ENCODE data around the gene BICDL2. TPM values are rescaled to one million over a fixed set of nuclear protein-coding genes. Genes with fewer than 3 reads are reported as not detected.

BICDL2 gene
- total RNA-seq, 1 donor from 2014 or later = not detected

DNA sequence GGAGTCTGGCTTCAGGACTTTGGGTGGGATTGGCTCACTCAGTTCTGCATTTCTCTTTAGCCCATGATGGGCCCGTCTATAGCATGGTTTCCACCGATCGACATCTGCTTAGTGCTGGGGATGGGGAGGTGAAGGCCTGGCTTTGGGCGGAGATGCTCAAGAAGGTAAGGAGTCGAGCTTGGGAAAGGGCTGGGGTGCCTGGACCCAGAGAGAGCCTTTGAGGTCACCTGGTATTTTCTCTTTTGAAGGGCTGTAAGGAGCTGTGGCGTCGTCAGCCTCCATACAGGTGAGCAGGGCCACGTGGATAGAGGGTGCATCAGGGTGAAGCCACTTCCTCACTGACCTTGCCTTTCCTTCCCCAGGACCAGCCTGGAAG is 10.8 kb downstream of the BICDL2 start:
- DNase-seq (ENCODE audit: extremely low read depth, low read depth, low spot score) = no peak

DNA sequence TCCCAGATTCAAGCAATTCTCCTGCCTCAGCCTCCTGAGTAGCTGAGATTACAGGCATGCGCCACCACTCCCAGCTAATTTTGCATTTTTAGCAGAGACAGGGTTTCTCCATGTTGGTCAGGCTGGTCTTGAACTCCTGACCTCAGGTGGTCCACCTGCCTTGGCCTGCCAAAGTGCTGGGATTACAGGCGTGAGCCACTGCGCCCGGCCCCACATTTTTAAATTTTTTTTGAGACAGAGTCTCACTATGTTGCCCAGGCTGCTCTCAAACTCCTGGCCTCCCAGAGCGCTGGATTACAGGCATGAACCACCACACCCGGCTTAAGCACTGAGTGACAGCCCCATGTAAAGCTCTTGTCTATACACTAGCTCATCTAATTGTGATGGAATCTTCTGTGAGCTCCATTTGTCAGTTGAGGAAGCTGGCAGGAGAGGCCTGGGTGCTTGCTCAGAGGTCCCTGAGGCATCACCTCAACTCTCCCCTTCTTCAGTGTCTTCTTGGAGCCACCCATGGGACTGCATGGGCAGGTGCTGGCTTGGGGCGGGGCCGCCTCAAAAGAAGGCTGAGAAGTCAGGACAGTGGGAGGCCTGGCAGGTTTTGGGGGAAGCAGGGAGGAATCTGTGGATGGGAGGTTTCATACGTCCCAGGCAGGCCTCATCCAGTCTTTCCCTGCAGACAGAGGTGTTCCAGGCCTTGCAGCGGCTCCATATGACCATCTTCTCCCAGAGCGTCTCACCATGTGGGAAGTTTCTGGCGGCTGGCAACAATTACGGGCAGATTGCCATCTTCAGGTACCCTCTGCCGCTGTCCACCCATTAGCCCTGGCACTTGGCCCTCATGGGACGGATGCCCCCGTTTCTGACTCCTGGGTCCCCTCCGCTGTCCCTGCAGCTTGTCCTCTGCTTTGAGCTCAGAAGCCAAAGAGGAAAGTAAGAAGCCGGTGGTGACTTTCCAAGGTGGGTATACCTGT is 11.4 kb downstream of the BICDL2 start:
- no peak for DNase-seq (ENCODE audit: extremely low read depth, low read depth, low spot score)

- peak; percentile 93 for DNase-seq (ENCODE audit: extremely low read depth, low read depth, low spot score)
These were observed 12.9 kb downstream of the BICDL2 start, which contains the start of the genes HCFC1R1 and THOC6 for GRCh38 chr16:3023669-3024478. Gene HCFC1R1 (minus strand): TSS chr16:3023942. CDS start chr16:3023941, 1 bp downstream. Gene THOC6 (plus strand): TSS chr16:3024035. CDS start chr16:3024327, 292 bp downstream.

- no peak for DNase-seq (ENCODE audit: extremely low read depth, low read depth, low spot score)
These were observed 13.4 kb downstream of the BICDL2 start for GRCh38 chr16:3023415-3023668.

GRCh38 chr16:3022684-3023414 is 13.9 kb downstream of the BICDL2 start:
- DNase-seq (ENCODE audit: extremely low read depth, low read depth, low spot score) = no peak

DNA sequence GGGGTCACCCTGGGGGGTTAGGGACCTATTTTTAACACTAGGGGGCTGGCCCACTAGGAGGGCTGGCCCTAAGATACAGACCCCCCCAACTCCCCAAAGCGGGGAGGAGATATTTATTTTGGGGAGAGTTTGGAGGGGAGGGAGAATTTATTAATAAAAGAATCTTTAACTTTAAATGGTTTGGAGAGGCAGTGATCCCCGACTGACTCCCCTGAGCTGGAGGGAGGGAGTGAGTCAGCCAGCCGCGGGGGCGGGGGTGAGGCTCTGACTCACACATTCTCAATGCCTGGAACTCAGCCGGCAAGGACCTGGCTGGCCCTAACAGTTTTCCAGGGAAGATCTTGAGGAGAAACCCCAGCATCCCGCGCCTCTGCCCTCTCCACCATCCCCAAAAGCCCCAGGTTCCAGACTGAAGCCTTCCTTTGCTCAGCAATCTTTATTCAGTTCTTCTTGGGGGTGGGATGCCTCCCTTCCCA is 14.5 kb downstream of the BICDL2 start:
- DNase-seq (ENCODE audit: extremely low read depth, low read depth, low spot score) = no peak

GRCh38 chr16:3021449-3022207 is 15.1 kb downstream of the BICDL2 start:
- DNase-seq (ENCODE audit: extremely low read depth, low read depth, low spot score) = no peak

GRCh38 chr16:3020604-3021448 is 15.9 kb downstream of the BICDL2 start:
- DNase-seq (ENCODE audit: extremely low read depth, low read depth, low spot score) = no peak

- DNase-seq (ENCODE audit: extremely low read depth, low read depth, low spot score) = no peak
These were observed 16.5 kb downstream of the BICDL2 start, which contains the start of gene TNFRSF12A for GRCh38 chr16:3020247-3020603. Gene TNFRSF12A (plus strand): TSS chr16:3020368. CDS start chr16:3020398, 30 bp downstream.

GRCh38 chr16:3019594-3020246 is 17.0 kb downstream of the BICDL2 start:
- no peak for DNase-seq (ENCODE audit: extremely low read depth, low read depth, low spot score)

GRCh38 chr16:3017794-3018506 is 18.8 kb downstream of the BICDL2 start, which contains the start of gene CLDN6:
Gene CLDN6 (minus strand): TSS chr16:3018183. CDS start chr16:3016021, 2,162 bp downstream.
- DNase-seq (ENCODE audit: extremely low read depth, low read depth, low spot score) = no peak

DNA sequence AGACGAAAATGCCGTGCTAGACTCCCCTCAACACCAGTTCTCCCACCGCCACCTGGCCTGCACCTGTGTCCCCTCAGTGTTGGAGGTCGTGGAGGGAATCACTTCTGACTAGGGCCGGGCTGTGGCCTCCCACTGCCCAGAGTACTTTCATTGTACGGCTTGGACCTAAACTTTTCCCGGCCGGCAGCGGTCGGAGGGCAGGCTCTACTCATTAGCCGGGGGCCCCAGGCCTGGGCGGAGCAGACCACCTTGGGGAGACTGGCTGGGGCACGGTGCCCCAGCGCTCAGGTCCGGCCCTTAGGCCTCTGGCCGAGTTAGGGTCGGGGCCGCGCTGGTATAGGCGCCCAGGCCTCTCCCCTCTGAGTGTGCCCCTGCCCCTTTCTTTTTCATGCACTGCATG is 19.4 kb downstream of the BICDL2 start:
- DNase-seq (ENCODE audit: extremely low read depth, low read depth, low spot score) = no peak

DNA sequence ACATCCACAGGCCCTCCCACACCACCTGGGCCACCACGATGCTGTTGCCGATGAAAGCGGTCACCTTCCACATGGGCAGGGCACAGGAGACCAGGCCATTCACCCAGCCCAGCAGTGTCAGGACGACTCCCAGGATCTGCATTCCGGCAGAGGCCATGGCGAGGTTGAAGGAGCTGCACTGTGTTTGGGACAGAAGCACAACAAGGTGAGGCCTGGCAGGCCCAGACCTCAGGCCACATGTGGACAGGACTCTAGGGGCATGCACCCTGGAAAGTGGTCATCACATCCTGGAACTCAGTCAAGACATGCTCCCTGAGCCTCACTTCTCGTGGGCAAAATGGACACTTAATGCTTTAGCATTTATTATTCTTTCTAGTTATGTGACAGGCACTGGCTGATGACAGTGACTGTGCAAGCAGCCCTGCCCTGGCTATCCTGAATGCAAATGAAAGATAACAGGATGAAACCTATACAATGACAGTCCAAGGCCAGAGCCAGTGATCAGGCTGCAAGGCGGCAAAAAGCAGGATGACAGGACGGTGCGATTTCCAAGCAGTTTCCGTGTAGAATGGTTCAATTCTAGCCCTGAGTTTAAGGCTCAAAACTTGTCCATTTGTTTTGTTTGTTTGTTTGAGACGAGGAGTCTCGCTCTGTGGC is 20.8 kb downstream of the BICDL2 start:
- no peak for DNase-seq (ENCODE audit: extremely low read depth, low read depth, low spot score)

DNA sequence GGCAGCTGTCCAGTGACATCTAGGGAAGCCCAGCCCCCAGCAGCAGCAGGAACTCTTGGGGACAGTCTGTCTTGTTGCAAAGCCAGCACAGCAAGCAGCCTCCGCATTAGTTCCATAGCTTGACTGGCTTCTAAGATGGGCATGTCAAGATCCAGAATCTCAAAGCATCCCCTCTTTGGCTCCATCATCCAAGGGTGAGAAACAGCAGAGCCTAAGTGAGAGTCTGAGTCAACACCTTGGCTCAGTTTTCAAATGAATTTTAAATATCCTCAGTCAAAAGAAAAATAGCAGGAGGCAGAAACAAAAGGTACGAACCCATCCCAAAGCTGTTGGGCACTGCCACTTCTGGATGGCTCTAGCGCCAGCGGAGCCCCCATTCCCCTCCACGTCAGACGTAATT is 21.8 kb downstream of the BICDL2 start:
- no peak for DNase-seq (ENCODE audit: extremely low read depth, low read depth, low spot score)

DNA sequence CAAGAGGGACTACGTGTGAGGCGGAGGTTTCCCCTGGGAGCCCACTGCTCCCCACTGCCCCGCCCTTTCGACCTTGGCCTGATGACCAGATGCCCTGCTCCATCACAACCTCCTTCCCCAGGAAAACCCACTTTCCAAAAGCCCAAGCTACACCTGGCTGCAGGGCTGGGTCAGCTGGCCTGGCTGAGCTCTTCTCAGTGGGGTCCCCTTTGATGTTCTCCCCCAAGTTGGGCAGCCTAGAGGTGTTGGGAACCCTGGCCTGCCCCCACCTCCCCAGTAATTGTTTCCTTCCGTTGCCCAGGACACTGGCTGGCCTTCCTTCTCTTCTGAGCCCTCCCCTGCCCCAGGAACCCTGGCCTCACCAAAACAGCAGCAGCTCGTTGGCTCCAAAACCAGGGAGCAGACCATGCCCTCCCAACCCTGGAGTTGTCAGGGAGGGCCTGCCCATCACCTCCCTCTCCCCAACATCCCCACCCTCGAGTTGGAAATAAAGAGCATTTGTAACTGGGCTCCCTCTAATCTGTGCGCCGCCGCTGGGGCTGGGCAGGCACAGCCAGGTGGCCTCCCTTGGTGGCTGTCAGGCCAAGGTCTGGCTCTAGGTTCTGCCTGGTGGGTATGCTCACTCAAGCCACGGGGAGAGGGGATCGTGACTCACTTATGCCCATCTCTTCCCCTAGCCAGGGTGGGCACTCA is 22.6 kb downstream of the BICDL2 start:
- DNase-seq (ENCODE audit: extremely low read depth, low read depth, low spot score) = no peak

GRCh38 chr16:3013491-3013951 is 23.2 kb downstream of the BICDL2 start:
- DNase-seq (ENCODE audit: extremely low read depth, low read depth, low spot score) = no peak
